T1000 (cell line): Measurements from ENCODE around the gene ZNF652.
A peak's percentile ranks its signal among the peaks of the same experiment; 100 is the strongest.

Source experiments
- DNase-seq: peaks from one replicate; lab custom pipeline; 2025; ENCODE audit warnings: mixed read lengths; lab: John Stamatoyannopoulos, UW

ZNF652 gene

DNA sequence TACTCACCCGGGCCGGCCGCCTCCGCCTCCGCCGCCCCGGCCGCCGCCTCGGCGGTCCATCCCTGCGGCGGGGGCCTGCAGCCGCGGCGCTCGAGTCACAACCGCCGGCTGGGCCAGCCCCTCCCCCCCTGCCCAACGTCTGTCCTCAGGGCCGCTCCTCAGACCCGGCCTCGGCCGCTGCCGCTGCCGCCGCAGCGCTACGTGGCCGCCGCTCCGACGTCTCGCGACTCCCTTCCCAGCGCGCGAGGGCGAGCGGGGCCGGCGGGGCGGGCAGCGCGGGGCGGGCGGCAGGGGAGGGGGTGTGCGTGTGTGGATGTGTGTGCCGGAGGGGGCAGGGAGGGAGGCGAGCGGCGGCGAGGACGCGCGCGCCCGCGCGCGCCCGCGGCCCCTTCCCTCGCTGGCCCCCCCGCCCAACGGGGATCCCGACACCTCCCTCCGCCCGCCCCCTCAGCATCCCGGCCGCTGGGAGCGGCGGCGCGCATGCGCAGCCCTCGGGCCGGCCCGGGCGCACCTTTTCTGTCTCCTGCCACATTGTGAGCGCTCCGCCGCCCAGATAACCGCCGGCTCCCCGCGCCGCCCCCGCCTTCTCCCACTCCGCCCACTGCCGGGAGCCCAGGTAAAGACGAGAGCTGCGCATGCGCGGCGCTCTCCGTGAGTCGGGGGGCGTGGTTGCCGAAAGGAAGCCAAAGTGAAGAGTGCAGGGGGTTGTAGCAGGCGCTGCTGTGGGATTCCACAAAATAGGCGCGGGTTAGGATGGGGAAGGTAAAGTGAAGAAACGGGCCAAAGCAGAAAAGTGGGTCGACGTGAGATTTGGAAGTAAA lies at the start of gene ZNF652:
ZNF652 (minus strand) TSS at position 349 of the 821 bp plus-strand sequence. CDS start 44,525 bp downstream, outside the sequence.
- DNase-seq = peak; percentile 90

DNA sequence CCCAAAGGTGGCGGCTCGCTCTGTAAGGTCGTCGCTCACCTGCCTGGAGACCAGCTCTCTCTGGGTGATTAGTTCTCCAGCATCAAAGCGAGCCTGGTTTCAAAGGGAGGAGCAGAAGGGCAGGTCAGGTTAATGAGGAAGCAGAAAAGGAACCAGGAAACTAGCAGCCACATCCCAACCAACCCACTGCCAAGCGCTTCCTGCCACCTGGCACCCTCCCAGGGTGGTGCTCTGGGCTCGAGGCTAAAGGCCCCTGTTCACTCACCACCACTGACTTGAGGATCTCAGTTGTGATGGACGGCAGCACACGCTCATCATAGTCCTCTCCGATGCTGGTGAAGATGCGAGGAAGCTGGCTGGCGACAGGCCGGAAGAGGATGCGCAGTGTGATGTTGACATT lies 47.0 kb upstream of the ZNF652 start:
- DNase-seq = no peak

DNA sequence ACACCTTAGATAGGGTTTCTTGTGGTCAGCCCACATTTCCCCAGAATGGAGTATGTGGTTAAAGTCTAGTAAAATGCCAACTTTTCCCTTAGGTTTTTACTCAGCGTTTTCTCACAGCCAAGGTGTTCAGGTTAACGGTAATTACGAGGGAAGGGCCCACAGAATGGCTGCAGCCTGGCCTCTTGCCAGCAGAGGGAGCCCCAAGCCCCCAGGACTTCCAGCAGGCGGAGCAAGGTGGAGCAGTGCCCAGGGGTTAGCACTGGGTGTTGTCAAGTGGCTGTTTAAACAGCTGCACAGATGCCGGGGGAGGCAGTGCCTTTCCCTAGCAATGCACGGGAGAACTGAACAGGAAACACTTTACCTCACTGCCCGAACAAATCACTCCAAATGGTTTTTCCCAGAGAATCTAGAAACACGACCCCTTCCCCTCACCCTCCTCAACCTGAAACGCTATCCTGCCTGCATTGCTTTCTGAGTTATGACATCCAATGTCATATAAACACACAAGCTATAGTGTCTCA lies 46.0 kb upstream of the ZNF652 start:
- DNase-seq = peak; percentile 15

DNA sequence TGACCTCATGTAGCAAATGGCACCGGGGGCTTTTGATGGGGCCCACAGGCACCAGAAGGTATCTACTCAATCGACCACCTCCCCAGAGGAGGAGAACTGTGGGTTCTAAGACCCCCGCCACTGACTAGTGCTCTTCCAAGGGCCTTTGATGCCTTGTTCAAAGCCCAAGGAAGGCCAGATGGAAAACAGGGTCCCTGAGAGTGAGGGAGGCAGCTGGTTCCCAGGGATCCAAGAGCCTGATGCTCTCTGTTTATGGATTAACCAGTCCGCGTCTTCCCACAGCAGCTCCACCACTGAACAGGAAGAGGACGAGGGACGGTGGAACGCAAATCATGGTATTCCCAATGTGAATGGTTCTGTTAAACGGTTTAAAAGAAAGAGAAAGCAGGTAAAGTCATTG lies 45.0 kb upstream of the ZNF652 start:
- no peak for DNase-seq

DNA sequence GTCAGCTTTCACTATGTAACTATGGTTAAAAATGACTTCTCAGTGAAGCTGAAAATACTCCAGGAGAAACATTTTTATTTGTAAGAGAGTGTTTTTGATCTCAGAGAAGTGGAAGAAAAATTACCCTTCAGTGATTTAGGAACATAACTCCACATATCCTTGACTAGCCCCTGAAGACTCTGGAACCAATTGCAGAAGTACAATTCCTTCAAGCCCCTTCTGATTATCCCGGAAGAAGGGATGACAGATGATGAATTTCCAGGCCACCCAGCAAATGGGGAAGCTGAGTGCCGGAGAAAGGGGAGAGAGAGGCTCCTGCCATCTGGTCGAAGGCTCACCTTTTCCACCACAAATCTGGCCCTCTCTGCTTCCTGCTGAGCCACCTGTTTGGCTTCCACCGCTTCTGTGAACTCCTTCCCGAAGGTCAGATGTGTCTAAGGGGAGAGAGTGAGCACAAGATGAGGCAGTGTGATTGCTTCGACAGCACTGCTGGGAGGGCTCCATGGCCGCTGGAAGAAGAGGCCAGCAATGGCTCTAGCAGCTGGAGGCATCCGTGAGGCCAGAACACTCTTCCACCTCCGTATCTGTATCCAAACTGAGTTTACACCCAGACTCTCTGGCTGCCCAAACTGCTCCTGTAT lies 44.5 kb upstream of the ZNF652 start:
- DNase-seq = no peak

DNA sequence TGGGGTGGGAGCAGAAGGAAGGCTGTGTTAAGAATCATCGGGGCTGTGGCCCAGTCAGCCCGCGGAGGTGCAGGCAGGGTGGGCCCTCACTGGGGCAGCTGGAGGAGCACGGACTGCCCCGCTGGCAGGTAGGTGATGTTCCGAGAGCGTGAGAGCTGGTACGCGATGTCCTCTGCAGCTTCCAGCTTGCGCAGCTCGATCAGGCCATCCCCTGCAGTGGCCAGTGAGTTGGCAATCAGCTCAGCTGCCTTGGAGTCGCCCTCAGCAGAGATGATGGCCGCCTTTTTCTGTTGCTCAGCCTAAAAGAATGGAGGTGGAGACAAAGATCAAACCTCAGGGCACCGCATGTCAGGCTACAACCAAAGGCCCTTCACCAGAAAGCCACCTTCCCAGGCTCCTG lies 42.9 kb upstream of the ZNF652 start:
- DNase-seq = no peak

DNA sequence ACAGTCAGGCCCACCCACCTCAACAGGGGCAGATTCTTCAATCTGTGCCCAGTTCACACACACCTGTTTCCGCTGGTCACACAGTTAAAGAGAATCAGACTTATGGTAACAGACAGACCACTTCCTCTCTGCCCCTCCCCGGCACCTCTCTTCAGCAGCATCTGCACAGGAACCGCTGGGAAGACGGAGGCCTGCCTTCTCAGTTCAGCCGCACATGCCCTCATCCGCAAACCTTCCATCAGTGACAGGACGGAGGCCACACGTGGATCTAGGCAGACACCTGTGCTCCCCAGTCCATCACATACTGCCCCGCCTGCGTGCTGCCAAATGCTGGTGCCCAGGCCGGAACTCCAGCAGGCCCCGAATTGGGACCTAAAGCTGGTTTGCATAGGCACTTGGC lies 42.3 kb upstream of the ZNF652 start:
- no peak for DNase-seq

DNA sequence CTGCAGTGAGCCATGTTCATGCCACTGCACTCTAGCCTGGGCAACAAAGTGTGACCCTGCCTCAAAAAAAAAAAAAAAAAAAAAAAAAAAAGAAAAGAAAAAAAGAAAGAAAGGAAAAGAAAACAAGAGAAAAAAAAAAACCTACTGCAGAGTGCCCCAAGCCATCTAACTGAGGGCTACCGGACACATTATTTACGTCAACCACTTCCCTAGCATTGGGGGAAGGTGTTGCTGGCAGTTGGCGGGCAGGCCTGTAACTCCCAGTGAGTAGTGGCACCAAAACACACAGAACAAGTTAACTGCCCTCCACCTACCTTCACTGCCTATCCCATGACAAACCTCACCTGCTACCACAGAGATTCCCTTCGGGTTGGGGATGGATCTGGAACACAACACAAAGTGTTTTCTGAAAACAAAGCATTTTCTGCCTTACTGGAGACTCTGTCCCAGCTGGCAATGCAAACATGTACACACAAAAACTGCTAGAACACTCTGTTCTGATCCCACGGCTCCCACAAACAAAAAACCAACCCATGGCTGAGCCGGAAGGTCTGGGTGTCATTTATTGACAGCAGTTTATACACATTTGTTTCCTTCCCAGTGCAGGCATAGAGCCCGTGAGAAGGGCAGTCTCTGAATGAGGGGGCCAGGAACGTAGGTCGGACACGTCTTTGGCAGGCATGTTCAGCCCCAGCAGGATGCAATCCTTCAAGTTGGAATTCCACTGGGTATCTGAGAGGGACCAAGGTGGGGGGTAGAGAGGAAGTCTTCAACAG lies 41.7 kb upstream of the ZNF652 start:
- no peak for DNase-seq

DNA sequence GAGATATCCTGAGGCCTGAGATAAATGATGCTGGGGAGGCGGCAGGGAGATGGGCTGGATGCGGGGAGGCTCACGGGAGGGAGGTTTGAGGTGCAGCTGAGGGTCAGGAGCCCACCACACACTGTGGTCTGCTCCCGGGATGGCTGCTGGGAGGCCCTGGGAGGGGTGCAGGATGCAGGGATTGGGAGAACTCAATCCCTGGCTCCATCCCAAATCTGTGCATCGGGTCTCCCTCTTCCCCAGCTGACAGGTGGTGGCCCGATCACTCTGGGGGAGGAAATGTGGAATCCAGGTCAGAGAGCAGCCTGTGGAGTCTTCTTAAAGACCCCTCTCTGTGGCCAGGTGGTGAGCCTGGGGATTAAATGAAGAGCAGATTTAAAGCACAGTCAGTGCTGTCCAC lies 40.7 kb upstream of the ZNF652 start:
- no peak for DNase-seq

DNA sequence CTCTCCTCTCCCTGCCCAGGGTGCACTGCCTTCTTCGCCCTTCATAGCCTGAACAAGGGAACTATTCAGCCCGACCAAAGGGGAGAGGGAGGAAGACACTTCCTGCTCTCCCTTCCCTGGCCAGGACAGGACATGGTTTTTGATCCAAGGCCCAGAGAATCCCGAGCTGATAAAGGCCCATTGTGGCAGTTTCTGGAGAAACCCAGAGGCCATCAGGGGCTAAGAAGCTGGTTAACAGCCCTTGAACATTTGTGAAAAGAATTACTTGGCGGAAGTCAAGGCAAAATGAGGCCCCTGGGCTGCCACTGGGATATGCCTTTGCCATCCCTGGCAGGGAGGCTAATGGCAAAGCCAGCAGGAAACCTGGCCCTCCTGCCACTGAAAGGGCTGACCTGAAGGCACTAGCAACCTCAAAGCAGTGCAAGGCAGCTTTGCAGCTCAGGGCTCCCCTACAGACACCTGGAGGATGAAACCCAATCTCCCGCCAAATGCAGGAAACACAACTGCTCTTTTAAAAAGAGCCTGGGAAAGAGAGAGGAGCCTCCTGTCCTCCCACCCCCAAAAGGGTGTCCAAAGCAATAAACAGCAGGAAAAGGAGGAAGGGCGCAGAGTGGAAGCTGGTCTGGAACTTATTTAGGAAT lies 40.0 kb upstream of the ZNF652 start:
- DNase-seq = no peak

DNA sequence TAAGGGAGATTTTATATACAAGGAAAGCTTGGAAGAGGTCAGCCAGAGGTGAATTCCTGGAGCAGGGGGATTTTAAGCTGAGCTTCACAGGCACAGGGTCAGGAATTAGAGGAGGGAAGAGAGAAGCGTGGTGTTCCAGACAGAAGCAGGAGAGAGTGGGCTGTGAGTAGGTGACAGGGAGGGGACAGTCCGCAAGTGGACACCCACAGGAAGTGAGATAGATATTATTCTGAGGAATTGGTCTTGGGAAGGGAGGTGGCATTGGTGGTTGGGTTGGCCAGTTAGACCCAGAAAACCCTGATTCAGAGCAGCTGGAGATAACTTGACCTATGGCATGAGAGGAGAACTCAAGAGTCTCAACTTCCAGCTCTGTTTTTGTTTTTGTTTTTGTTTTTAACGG lies 37.9 kb upstream of the ZNF652 start:
- DNase-seq = no peak

DNA sequence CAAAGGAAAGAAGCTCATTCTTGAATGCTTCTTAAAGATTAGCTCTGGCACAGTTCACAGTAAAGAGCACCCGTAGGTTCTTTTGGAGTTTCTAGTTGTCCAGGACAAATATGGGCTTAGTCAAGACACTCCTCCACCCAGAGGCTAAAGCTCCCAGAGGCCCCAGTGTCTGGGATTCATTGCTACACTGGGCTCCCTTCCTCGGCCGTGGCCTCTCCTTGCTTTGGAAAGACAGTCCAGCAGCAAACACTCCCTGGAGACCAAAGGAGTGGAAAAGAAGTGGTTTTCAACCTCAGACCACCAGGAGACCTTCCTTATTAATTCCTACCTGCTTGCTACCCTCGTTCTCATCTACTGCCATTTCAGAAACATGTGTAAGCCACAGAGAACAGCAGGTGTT lies 35.5 kb upstream of the ZNF652 start:
- DNase-seq = no peak

DNA sequence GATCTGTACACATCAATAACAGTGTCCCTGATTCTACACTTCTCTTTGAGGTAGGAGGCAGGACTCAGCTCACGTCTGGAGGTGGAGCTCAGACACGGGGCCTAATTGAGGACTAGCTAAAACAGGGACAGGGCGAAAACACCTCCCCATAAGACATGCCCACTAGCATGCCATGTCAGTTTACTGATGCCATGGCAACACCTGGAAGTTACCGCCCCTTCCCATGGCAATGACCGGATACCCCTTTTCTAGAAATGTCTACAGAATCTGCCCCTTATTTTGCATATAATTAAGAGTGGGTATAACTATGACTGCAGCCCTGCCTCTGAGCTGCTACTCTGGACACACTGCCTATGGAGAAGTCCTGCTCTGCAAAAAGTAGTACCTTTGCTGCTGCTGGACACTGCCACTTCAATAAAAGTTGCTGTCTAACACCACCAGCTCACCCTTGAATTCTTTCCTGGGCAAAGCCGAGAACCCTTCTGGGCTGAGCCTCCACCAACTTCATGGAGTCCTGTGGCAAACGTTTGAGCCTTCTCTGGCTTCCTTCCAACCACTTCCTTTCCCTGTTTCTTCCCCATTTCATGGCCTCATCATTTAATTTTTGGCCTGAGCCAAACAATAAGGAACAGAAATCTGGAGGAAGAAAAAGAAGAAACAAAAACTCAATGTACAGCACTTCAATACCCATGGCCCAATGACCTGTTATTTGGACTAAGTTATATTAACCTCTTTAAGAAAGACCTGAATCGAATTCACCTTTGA lies 31.6 kb upstream of the ZNF652 start:
- DNase-seq = no peak

DNA sequence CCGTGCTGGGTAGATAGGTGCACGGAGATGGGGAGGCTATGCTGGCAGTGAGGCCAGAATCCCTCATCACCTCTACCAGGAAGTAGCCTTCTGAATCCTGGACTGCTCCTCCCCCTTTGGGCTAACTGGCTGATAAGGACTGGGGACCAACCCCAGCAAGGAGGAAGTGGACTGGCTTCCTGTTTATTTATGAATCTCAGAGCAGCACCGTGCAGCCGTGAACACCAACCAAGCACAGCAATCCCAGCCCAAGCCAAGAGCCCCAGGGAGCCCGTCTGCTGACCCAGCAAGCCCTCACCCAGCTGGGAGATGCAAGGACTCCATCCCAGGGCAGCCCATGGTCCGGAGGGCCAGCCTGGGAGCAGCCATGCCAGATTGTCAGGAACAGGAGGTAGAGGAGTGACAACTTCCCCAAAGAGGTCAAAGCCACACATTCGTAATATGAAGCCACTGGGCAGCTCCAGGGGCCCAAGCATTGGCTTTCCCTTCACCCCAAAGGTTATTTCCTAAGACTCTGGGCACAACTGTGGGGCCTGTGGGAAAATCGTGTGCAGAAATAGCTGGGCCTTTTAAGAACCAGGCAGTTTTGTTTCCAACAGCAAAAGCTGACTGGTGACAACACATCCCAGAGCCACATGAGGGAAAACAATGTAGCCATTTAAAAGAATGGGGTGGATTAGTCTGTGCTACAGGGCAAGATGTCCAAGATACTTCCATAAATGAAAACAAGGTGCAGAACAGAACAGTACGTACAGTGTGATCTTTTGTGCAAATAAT lies 28.7 kb upstream of the ZNF652 start:
- no peak for DNase-seq

DNA sequence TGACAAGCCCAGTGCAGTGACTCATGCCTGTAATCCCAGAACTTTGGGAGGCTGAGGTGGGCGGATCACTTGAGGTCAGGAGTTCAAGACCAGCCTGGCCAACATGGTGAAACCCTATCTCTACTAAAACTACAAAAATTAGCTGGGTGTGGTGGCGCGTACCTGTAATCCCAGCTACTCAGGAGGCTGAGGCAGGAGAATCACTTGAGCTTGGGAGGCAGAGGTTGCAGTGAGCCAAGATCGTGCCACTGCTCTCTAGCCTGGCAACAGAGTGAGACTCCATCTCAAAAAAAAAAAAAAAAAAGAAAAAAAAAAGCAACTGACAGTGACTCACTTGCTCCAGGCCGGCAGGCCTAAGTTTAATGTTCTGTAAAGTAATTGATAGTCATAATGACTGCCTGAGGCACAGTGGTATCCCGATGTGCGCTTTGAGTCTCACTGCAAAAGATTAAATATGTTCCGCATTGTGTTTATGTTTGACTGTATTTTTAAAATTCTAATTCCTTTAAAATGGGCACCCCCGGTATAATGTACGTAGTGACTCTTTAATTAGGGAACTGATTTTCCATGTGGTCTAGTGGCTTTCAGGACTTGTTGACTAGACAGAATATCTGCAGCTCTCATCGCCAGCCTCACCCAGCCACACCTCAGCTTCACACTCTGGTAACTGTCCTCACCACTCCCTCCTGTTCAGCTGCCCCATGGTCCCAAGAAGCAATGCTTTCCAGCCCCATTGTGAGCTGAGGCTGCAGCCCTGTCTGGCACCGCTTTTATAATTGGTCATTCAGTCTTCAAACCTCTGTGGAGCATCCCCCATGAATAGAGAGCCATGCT lies 27.7 kb upstream of the ZNF652 start:
- peak; percentile 45 for DNase-seq

DNA sequence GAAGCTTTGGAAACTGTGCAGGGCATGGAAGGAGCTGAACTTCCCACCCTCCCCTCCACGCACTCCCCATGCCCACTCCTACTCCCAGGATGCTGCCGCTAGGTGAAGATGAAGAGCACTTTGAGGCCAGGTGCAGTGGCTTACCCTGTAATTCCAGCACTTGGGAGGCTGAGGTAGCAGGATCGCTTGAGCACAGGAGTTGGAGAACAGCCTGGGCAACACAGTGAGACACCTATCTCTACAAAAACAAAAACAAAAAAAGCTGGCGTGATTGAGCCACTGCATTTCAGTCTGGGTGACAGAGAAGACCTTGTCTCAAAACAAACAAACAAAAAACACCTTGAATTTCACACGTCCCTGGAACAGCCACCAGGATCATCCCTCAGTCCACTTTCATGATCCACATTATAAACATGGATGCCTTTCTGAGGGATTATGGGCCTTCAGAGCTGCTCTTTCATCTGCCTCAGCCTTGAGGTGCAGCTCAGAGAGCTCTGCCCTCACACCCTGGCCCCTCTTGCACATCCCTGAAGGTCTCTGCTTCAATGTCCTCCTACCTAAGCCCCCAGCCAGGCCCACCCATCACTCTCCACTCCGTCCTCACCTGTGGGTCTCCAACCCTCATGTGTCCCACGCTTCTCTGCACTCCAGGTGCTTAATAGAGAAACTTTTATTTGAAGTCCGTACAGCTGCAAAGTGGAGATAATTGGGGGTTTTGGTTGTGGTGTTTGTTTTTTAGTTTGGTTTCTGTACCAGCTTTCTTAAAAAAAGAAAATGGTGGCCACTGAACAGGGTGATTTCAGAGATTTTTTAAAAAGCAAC lies 26.9 kb upstream of the ZNF652 start:
- DNase-seq = no peak

DNA sequence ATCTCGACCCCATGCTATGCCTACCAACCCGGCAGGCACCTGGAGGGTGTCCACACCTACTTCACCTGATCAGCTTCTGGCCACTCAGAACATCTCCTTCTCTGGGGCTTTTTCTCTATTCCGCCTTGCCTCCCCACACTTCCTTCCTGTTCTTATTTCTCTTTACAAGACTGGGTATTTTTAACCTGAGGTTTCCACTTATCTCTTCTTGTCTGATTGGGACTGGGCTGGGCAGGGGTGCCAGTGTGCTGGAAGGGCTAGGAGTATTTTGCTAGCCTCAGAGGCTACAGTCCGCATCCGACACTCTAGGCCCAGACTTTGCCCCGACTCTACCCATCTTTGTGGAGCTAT lies 26.2 kb upstream of the ZNF652 start:
- no peak for DNase-seq

DNA sequence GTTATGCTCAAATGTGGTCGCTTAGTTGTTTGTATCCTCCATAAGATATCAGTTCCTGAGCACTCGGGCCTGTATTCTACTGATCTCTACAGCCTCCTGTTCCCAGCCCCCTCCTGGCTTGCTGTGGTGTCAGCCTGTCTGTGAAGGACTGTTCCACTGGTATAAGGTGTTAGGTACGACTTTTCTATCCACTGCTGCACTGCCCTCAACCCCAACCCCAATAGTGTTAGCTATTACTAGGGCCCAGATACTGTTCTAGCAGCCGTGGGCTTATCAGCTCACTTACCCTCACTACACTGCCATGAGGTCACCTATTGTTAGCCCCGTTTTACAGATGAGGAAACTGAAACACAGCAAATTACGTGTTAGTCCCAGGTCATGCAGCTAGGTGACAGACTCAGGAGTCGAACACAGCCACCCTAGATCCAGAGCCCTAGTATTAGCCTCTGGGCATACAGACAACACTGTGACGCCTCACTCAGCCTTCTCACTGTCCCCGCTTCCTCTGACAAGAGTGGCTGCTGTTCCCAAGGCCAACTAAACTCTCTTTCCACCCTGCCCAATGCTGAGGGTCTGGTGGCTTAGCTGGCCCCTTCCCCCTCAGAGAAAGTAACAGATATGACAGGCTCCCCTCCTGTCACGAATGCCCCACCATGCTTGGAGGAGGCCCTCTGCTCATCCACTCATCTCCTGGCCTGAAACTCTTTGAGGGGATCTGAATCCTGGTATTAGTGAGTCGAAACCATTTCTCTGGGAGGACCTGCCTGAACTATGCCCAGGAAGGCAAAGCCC lies 25.6 kb upstream of the ZNF652 start:
- no peak for DNase-seq
